CD4-positive, alpha-beta T cell treated with Interleukin-4 for 4 hours (primary cell): ENCODE measurements around the gene TRIM66.

Experiments used
- DNase-seq: peaks from one replicate; pipeline ENCODE4 v3.0.0-alpha.2; 2020

TRIM66 gene

GRCh38 chr11:8646873-8647272 lies 35.6 kb downstream of the TRIM66 start:
- DNase-seq: no peak

GRCh38 chr11:8642196-8642841 lies 40.1 kb downstream of the TRIM66 start:
- no peak for DNase-seq

DNA sequence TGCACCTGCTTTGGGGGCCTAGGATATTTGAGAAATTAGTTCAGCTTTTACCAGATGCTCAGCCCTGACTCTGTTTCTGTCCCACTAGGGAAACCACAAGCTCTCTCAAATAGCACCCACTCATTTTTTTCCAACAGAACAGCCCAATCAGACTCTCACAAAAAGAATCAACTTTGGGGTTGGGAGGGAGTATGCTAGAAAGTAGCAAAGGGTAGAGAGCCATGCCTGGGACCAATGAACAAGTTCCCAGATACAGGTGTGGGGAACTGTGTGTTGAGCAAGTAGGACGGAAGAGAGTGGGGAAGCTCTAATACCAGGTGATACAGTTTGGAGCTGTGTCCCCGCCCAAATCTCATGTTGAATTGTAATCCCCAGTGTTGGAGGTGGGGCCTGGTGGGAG lies 41.1 kb downstream of the TRIM66 start:
- DNase-seq: no peak

DNA sequence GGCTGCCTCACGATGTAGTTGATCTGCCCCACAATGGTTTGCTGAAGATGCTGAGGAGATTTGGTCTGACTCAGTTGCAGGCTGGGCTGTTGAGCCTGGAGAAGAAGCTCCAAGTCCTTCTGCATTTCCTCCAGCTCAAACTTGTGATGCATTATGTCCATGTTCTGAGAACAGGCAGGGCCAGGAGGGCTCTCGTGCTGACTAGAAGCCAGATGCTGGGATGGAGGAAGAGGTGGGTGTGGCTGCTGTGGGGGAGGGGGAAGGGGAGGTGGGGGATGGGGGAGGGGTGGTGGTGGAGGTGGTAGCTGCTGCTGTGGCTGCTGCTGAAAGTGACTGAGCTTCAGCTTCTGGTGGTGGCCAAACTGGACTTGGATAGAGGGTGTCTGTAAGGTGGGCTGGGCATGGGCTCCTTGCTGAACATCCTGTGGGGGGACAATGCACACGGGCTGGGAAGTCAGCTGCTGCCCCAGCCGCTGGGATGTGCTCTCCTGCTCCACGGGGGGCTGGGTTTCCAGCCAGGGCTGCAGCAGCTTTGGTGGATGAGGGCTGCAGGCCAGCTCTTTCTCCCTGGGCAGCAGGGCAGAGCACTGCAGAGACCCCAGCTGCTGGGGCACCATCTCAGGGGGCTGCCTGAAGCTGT lies 42.1 kb downstream of the TRIM66 start:
- DNase-seq: no peak

- DNase-seq: no peak
Measured at GRCh38 chr11:8639655-8640054, 42.8 kb downstream of the TRIM66 start.

GRCh38 chr11:8638300-8638699 lies 44.2 kb downstream of the TRIM66 start:
- DNase-seq: no peak

DNA sequence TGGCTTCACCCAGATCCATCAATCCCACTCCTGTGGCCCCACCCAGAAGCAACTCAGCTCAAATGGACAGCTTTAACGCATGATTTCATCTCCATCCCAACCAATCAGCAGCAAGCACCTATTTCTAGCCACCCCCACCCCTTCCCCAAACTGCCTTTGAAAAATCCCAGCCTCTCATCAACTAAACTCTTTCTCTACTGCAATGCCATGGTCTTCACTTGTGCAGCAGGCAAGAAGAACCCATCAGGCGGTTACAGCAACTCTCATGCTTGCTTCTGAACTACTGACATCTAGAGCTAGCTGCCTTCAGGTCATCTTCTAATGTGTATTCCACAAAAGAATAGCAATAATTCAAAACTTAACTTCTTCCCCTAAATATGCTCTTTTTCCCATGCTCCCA lies 46.3 kb downstream of the TRIM66 start:
- no peak for DNase-seq

- no peak for DNase-seq
Measured at GRCh38 chr11:8634498-8634897, 48.0 kb downstream of the TRIM66 start.

DNA sequence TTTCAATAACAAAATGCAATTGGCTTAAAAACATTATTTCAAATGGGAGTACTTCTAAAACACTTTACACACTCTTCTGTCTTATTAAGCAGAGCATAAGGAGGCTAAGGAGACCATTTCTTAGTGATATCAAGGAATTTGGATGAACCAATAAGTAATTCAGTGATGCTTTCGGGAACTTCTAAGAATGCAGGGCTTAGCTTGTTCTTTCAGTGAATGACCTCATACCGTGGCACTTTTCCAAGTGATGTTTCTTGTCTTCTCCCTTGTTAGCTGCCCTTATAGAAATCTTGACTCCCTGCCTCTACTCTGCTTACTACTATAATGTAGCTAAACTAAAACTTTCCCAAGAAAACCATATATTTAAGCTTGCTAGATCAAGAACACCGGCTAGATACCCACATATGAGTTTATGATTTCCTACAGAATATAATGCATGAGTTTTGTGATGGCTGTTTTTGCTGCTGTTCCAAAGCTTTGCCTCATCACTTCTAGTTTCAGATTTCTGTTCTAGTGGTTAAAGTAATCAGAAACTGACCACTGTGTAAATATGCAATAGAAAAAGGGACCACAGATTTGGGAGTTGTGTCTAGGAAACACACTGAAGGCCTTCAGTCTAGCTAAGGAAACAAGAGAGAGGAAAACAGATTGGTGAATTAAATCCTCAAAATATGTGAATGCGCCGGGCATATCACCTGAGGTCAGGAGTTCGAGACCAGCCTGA lies 50.9 kb downstream of the TRIM66 start:
- DNase-seq: no peak

- no peak for DNase-seq
Measured at GRCh38 chr11:8624698-8625097, 57.8 kb downstream of the TRIM66 start.

- no peak for DNase-seq
Measured at GRCh38 chr11:8621147-8621546, 61.3 kb downstream of the TRIM66 start.

DNA sequence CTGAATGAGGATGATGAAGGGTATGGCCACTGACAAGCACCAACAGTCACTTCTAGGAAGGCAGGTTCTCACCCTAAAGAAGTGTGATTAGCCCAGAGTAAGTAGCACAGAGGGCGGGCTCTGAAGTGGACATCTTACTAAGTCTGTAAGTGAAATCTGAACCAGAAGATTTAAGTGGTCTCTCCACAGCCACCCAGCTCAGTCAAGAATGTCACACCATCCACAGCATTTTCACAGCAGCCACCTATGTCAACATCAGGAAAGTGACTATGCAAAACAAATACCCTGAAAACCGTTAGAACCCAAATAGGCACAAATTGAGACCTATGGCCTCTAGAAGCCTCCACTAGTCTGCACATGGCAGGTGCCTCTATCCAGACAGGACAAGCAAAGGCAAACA lies 65.4 kb downstream of the TRIM66 start:
- no peak for DNase-seq

- no peak for DNase-seq
Measured at GRCh38 chr11:8615291-8616032, 67.0 kb downstream of the TRIM66 start.

GRCh38 chr11:8614497-8614896 lies 68.0 kb downstream of the TRIM66 start:
- no peak for DNase-seq

DNA sequence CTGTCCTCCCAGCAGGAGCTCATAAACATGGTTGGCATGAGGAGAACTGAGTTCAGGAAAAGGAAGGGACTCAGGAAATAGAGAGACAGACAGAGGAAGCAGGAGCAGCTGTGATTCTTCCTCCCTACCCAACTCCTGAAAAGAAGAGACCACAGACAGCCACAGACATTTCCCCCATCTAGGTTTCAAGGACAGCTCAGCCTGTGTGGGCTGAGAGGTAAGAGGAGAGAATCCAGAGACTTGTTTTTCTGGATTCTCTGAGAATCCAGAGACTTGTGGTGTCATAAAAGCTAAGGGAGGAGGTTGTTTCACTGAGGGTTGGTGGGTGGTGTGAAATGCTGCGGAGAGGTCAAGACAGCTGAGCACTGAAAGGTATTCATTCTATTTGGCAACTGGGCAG lies 69.4 kb downstream of the TRIM66 start:
- DNase-seq: no peak

GRCh38 chr11:8612522-8612921 lies 69.9 kb downstream of the TRIM66 start:
- no peak for DNase-seq

- no peak for DNase-seq
Measured at GRCh38 chr11:8610532-8611116, 71.8 kb downstream of the TRIM66 start.

- DNase-seq: no peak
Measured at GRCh38 chr11:8608652-8609051, 73.8 kb downstream of the TRIM66 start.

GRCh38 chr11:8605971-8606563 lies 76.4 kb downstream of the TRIM66 start:
- DNase-seq: no peak

DNA sequence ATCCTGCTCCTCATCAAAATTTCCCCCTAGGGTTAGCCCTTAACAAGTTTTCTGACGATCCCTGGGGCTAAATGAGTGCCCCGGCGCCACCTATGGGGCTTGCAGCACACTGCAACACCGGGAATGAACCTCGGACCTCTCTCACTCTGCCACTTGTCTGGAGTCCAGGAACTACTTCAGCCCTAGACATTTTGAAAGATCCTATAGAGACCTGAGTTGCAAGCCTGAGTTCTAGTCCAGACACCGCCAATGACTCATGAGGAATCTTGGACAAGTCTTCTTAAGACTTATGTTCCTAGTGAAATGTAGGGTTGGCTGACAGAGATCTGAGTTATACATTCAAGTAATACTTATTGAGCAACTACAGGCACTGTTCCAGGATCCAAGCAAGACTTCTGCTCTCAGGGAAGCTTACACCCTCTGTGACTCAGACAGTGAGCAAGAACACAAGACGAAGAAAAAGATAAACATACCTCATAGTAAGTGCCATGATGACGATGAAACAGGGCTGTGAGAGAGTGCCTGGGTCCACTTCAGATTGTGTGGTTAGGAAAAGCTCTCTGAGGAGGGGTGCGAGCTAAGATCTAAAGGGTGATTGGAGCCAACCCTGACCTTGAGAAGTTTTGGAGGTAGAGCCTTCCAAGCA lies 78.3 kb downstream of the TRIM66 start:
- DNase-seq: peak; percentile 7

DNA sequence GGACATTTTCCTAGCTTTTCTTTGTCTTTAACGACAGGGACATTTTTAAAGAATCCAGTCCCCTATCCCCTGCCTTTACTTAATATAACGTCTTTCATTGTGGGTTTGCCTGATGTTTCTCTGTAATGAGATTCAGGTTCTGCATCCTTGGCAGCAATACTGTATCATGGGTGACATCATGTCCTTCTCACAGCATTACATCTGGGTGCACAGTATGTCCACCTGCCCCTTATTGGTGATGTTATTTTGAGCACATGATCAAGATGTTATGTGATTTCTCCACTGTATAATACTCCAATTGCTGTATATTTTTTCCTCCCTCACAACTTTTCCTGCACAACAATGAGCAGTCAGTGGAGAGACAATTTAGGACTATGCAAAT lies 78.8 kb downstream of the TRIM66 start:
- DNase-seq: no peak
